ENCODE results near the gene TNS1. TPM values are rescaled to one million over a fixed set of nuclear protein-coding genes. Genes with fewer than 3 reads are reported as not detected.

The TNS1 gene
- polyA plus RNA-seq, 1 of the 3 experiments (the other 2 are of a cell fraction) = 12.1 TPM

DNA sequence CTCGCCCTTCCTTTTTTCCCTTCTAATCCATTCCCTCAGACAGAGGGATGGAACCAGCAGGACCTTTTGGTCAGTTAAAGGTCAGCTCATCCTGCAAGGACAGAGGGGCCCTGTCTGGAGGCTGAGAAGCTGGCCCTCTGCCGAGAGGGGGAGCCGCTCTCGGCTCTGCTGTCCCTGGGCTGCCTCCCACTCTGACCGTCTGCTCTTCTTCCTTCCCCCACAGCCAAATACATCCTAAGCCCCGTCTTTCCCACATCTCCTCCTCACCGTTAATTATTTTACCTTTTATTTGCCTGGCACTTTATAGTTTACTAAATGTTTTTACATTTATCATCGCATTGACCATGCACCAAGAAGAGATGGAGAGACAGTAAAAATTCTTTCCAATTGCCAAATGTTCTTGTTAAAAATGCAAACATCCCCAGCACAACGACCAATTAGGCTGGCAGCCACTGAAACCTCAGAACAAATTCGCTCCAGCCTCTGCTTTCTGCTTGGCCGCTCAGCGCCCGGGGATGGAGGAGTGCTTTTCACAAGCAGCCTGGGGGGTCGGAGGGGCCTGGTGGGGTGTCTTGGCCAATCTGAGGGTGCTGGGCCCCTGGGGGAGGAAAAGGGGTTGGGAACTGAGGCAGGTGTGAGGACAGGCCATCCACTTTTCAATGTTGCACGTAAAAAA, 123.7 kb downstream of the TNS1 start:
- no peak for DNase-seq
- Histone ChIP-seq H3K27me3 (ENCODE audit: insufficient read depth) (no peaks in the 10 kb centered on the region), H3F3A (replicated peaks; ENCODE audit: insufficient read depth) (peaks cover 6% of the 10 kb centered on the region), H2AFZ (ENCODE audit: low read depth) (no peak overlapping the region), H3K27ac (ENCODE audit: low read depth in 2 of 2, low read length in 1 of 2) (no peak overlapping the region; a peak in 1 of 4 replicates), H3K4me2 (no peak overlapping the region), H3K9me3 (no peaks in the 10 kb centered on the region), H3K9me2 (no peaks in the 10 kb centered on the region), H3K9ac (no peak overlapping the region), H3K4me1 (ENCODE audit: control insufficient read depth in 1 of 2, insufficient read depth in 2 of 2, low read depth in 1 of 2, low read length in 1 of 2) (peaks cover 0 to 16% of the 10 kb centered on the region in 2 experiments; a peak in 1 of 4 replicates), H3K4me3 (ENCODE audit: low read depth in 2 of 2, low read length in 1 of 2) (no peak overlapping the region), H3K79me2 (ENCODE audit: insufficient read depth) (peaks cover 16% of the 10 kb centered on the region; the same call in 1 of the 2 replicates), H3K36me3 (replicated peaks in 1 of 2; ENCODE audit: control insufficient read depth in 1 of 2, insufficient read depth in 2 of 2, low read length in 1 of 2) (peaks cover 55 to 66% of the 10 kb centered on the region in 2 experiments), H4K20me1 (ENCODE audit: insufficient read depth) (peaks cover 18% of the 10 kb centered on the region)
- WGBS (ENCODE audit: low lambda C conversion rate) = 95% methylated on average over 15 of the region's 15 CpGs
- CTCF ChIA-PET = interaction anchor here (0.6 to 20.7 kb wide), 6 partner anchors 8 to 89 kb away, joined by 3 to 360 read pairs (median 8); no protein-coding TSS in a partner anchor
- no peak for TF ChIP-seq SIN3A (IDR thresholded peaks at IDR 0.05; ENCODE audit: borderline replicate concordance, low read depth, low read length)
- no peak for TF ChIP-seq MEF2A (IDR thresholded peaks at IDR 0.05; ENCODE audit: borderline replicate concordance, low read depth)
- POLR2A ChIA-PET = no interaction called here

DNA sequence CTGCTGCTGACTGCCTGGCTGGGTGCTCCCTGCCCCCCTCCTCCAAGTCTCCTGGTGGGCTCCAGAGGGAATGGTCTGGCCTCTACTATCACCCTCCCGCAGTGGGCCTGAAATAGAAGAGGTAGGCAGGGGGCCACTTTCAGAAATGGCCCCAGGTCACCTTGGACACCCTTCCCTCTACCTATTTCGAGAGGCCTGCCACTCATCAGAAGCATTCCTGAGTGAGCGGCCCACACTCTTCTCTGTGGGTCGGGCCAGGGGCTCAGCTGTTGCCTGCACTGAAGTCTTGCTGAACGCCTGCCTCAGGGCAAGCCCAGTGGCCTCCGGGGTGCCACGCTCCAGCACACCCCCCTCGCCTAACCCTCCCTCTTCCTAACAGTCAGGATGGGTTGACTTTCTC, 124.9 kb downstream of the TNS1 start:
- Histone ChIP-seq H3K36me3 (replicated peaks in 1 of 2; ENCODE audit: control insufficient read depth in 1 of 2, insufficient read depth in 2 of 2, low read length in 1 of 2) (peaks cover 54 to 65% of the 10 kb centered on the region in 2 experiments), H3K9me2 (no peaks in the 10 kb centered on the region), H3K79me2 (ENCODE audit: insufficient read depth) (peaks cover 21% of the 10 kb centered on the region; the same call in 1 of the 2 replicates), H3K27ac (ENCODE audit: low read depth in 2 of 2, low read length in 1 of 2) (peak overlapping the region in 1 of 2 experiments; percentile 47; a peak in 1 of 4 replicates), H3K9ac (no peak overlapping the region), H4K20me1 (ENCODE audit: insufficient read depth) (peaks cover 21% of the 10 kb centered on the region), H3K4me3 (ENCODE audit: low read depth in 2 of 2, low read length in 1 of 2) (no peak overlapping the region), H3K4me2 (no peak overlapping the region), H3K4me1 (ENCODE audit: control insufficient read depth in 1 of 2, insufficient read depth in 2 of 2, low read depth in 1 of 2, low read length in 1 of 2) (peaks cover 0 to 16% of the 10 kb centered on the region in 2 experiments; a peak in 1 of 4 replicates), H3F3A (replicated peaks; ENCODE audit: insufficient read depth) (peaks cover 6% of the 10 kb centered on the region), H2AFZ (ENCODE audit: low read depth) (no peak overlapping the region), H3K9me3 (no peaks in the 10 kb centered on the region), H3K27me3 (ENCODE audit: insufficient read depth) (no peaks in the 10 kb centered on the region)
- 71% methylated on average over 2 of the region's 8 CpGs for WGBS (ENCODE audit: low lambda C conversion rate)
- ChIA-PET CTCF (interaction anchor here (1.0 to 20.7 kb wide), 6 partner anchors 9 to 928 kb away, joined by 3 to 360 read pairs (median 5); no protein-coding TSS in a partner anchor), POLR2A (interaction anchor here (0.7 kb wide), 1 partner anchor 91 kb away, joined by 3 read pairs; no protein-coding TSS in a partner anchor)
- TF ChIP-seq, protein P1, sequence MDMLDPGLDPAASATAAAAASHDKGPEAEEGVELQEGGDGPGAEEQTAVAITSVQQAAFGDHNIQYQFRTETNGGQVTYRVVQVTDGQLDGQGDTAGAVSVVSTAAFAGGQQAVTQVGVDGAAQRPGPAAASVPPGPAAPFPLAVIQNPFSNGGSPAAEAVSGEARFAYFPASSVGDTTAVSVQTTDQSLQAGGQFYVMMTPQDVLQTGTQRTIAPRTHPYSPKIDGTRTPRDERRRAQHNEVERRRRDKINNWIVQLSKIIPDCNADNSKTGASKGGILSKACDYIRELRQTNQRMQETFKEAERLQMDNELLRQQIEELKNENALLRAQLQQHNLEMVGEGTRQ (IDR thresholded peaks at IDR 0.05; ENCODE audit: borderline replicate concordance, low read depth, low read length) = no peak
- TF ChIP-seq ELF1 (IDR thresholded peaks at IDR 0.05) (no peak), FOSL2 (IDR thresholded peaks at IDR 0.05; ENCODE audit: borderline replicate concordance, low read depth) (no peak), TEAD4 (IDR thresholded peaks at IDR 0.05; ENCODE audit: borderline replicate concordance, insufficient read depth) (no peak), RCOR1 (IDR thresholded peaks at IDR 0.05; ENCODE audit: low read length) (no peak), MXI1 (IDR thresholded peaks at IDR 0.05; ENCODE audit: low read depth, low read length) (no peak), FOXJ3 (CRISPR knock-in tag; IDR thresholded peaks at IDR 0.05) (no peak)
- TF ChIP-seq, protein P2, sequence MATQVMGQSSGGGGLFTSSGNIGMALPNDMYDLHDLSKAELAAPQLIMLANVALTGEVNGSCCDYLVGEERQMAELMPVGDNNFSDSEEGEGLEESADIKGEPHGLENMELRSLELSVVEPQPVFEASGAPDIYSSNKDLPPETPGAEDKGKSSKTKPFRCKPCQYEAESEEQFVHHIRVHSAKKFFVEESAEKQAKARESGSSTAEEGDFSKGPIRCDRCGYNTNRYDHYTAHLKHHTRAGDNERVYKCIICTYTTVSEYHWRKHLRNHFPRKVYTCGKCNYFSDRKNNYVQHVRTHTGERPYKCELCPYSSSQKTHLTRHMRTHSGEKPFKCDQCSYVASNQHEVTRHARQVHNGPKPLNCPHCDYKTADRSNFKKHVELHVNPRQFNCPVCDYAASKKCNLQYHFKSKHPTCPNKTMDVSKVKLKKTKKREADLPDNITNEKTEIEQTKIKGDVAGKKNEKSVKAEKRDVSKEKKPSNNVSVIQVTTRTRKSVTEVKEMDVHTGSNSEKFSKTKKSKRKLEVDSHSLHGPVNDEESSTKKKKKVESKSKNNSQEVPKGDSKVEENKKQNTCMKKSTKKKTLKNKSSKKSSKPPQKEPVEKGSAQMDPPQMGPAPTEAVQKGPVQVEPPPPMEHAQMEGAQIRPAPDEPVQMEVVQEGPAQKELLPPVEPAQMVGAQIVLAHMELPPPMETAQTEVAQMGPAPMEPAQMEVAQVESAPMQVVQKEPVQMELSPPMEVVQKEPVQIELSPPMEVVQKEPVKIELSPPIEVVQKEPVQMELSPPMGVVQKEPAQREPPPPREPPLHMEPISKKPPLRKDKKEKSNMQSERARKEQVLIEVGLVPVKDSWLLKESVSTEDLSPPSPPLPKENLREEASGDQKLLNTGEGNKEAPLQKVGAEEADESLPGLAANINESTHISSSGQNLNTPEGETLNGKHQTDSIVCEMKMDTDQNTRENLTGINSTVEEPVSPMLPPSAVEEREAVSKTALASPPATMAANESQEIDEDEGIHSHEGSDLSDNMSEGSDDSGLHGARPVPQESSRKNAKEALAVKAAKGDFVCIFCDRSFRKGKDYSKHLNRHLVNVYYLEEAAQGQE (IDR thresholded peaks at IDR 0.05; ENCODE audit: low read depth, low read length) = no peak
- TF ChIP-seq, protein P3, sequence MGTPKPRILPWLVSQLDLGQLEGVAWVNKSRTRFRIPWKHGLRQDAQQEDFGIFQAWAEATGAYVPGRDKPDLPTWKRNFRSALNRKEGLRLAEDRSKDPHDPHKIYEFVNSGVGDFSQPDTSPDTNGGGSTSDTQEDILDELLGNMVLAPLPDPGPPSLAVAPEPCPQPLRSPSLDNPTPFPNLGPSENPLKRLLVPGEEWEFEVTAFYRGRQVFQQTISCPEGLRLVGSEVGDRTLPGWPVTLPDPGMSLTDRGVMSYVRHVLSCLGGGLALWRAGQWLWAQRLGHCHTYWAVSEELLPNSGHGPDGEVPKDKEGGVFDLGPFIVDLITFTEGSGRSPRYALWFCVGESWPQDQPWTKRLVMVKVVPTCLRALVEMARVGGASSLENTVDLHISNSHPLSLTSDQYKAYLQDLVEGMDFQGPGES (IDR thresholded peaks at IDR 0.05; ENCODE audit: low read depth, low read length) = no peak
- peak; percentile 47 for DNase-seq
